Measurements from ENCODE around the gene BYSL. TPM values are rescaled to one million over a fixed set of nuclear protein-coding genes. Genes with fewer than 3 reads are reported as not detected.
A peak's percentile ranks its signal among the peaks of the same experiment; 100 is the strongest.
"Not testable (repeated sequence)": the region's sequence is repeated elsewhere in the genome, so short reads cannot be mapped to it uniquely, and the experiment has no call there.

The BYSL gene
- total RNA-seq, 1 experiment from 2014 or later = 33.0 TPM

GRCh38 chr6:41941280-41942066 lies 20.2 kb downstream of the BYSL start, which contains the start of gene CCND3:
CCND3 (minus strand) TSS chr6:41941808; CDS start chr6:41941649, 159 bp downstream.
- peak within 1 kb of the TSS; percentile 100 for H3K4me2 ChIP-seq
- peaks cover 15% of the 10 kb centered on the region for H3K79me2 ChIP-seq (ENCODE audit: low read depth)
- H4K20me1 ChIP-seq (ENCODE audit: insufficient read depth) = no peaks in the 10 kb centered on the region
- peak within 1 kb of the TSS; percentile 85 for H2AFZ ChIP-seq
- peak within 1 kb of the TSS; percentile 72 for H3K27ac ChIP-seq
- peak within 1 kb of the TSS; percentile 78 for H3K4me3 ChIP-seq
- ChIA-PET CTCF (interaction anchor here (0.6 to 1.1 kb wide), 4 partner anchors 20 to 339 kb away, joined by 3 to 5 read pairs (median 4); no protein-coding TSS in a partner anchor), POLR2A (ENCODE audit: unreplicated experiment) (interaction anchor here (0.5 to 0.7 kb wide), 4 partner anchors 87 to 177 kb away, joined by 3 to 19 read pairs (median 10); no protein-coding TSS in a partner anchor)
- peak; percentile 69 to 89 for DNase-seq
- no peaks in the 10 kb centered on the region for H3K36me3 ChIP-seq (ENCODE audit: low read depth)
- H3K4me1 ChIP-seq (replicated peaks; ENCODE audit: insufficient read depth) = peaks cover 27% of the 10 kb centered on the region
- H3K27me3 ChIP-seq (ENCODE audit: insufficient read depth, low read depth) = no peaks in the 10 kb centered on the region
- no TSS peak for BruUV-seq (replicated peaks)
- no peaks in the 10 kb centered on the region for H3K9me2 ChIP-seq (ENCODE audit: insufficient read depth)
- peaks cover 25% of the 10 kb centered on the region for H3F3A ChIP-seq (ENCODE audit: insufficient read depth, low read depth)
- no peak for TF ChIP-seq CTCF (conservative IDR thresholded peaks at IDR 0.05)
- TF ChIP-seq EZH2 (IDR thresholded peaks at IDR 0.05; ENCODE audit: low read depth) = no peak
- no peaks in the 10 kb centered on the region for H3K9me3 ChIP-seq (ENCODE audit: insufficient read depth, low read depth)
- intact Hi-C loops (cut with micrococcal nuclease; ENCODE audit: unreplicated experiment) = loop anchor here (1.0 kb wide), 2 partner anchors 26 to 50 kb away; no protein-coding TSS in a partner anchor

GRCh38 chr6:41942067-41942851 lies 21.0 kb downstream of the BYSL start:
- no peaks in the 10 kb centered on the region for H3K36me3 ChIP-seq (ENCODE audit: low read depth)
- peak overlapping the region; percentile 72 for H3K27ac ChIP-seq
- intact Hi-C loops (cut with micrococcal nuclease; ENCODE audit: unreplicated experiment) = loop anchor here (1.0 kb wide), 2 partner anchors 25 to 49 kb away; no protein-coding TSS in a partner anchor
- H3K27me3 ChIP-seq (ENCODE audit: insufficient read depth, low read depth) = no peaks in the 10 kb centered on the region
- H4K20me1 ChIP-seq (ENCODE audit: insufficient read depth) = no peaks in the 10 kb centered on the region
- POLR2A ChIA-PET (ENCODE audit: unreplicated experiment) = interaction anchor here (0.5 to 0.7 kb wide), 6 partner anchors 12 to 177 kb away, joined by 3 to 19 read pairs (median 8); no protein-coding TSS in a partner anchor
- peak overlapping the region; percentile 78 for H3K4me3 ChIP-seq
- peak overlapping the region; percentile 85 for H2AFZ ChIP-seq
- H3K9me2 ChIP-seq (ENCODE audit: insufficient read depth) = no peaks in the 10 kb centered on the region
- peaks cover 17% of the 10 kb centered on the region for H3F3A ChIP-seq (ENCODE audit: insufficient read depth, low read depth)
- peaks cover 27% of the 10 kb centered on the region for H3K4me1 ChIP-seq (replicated peaks; ENCODE audit: insufficient read depth)
- no peak for TF ChIP-seq CTCF (conservative IDR thresholded peaks at IDR 0.05)
- no peak for TF ChIP-seq EZH2 (IDR thresholded peaks at IDR 0.05; ENCODE audit: low read depth)
- H3K9me3 ChIP-seq (ENCODE audit: insufficient read depth, low read depth) = no peaks in the 10 kb centered on the region
- CTCF ChIA-PET = interaction anchor here (0.6 to 1.1 kb wide), 5 partner anchors 19 to 1153 kb away, joined by 3 to 16 read pairs (median 4); no protein-coding TSS in a partner anchor
- H3K4me2 ChIP-seq = peak overlapping the region; percentile 100
- H3K79me2 ChIP-seq (ENCODE audit: low read depth) = peaks cover 15% of the 10 kb centered on the region
- BruUV-seq (replicated peaks) = TSS peak; percentile 83
- peak in 1 of 2 experiments; percentile 75 for DNase-seq

GRCh38 chr6:41942882-41943281 lies 21.6 kb downstream of the BYSL start:
- not testable (repeated sequence) for BruUV-seq (replicated peaks); H3K36me3 ChIP-seq (ENCODE audit: low read depth); DNase-seq; H3K9me2 ChIP-seq (ENCODE audit: insufficient read depth); H2AFZ ChIP-seq; H3K27me3 ChIP-seq (ENCODE audit: insufficient read depth, low read depth); H3K27ac ChIP-seq; H3K9me3 ChIP-seq (ENCODE audit: insufficient read depth, low read depth); H4K20me1 ChIP-seq (ENCODE audit: insufficient read depth); H3K4me3 ChIP-seq
- intact Hi-C loops (cut with micrococcal nuclease; ENCODE audit: unreplicated experiment) = loop anchor here (1.0 kb wide), 2 partner anchors 24 to 48 kb away; no protein-coding TSS in a partner anchor
- ChIA-PET POLR2A (ENCODE audit: unreplicated experiment) (interaction anchor here (0.6 kb wide), 1 partner anchor 11 kb away, joined by 12 read pairs; no protein-coding TSS in a partner anchor), CTCF (interaction anchor here (0.7 to 0.9 kb wide), 2 partner anchors 25 to 1153 kb away, joined by 5 to 16 read pairs; no protein-coding TSS in a partner anchor)
- H3K79me2 ChIP-seq (ENCODE audit: low read depth) = peaks cover 15% of the 10 kb centered on the region
- peak overlapping the region; percentile 100 for H3K4me2 ChIP-seq
- H3F3A ChIP-seq (ENCODE audit: insufficient read depth, low read depth) = peaks cover 17% of the 10 kb centered on the region
- peaks cover 27% of the 10 kb centered on the region for H3K4me1 ChIP-seq (replicated peaks; ENCODE audit: insufficient read depth)

All from PC-9 (cell line).